ENCODE data around the gene HOXC9. TPM values are rescaled to one million over a fixed set of nuclear protein-coding genes. Genes with fewer than 3 reads are reported as not detected.
A peak's percentile ranks its signal among the peaks of the same experiment; 100 is the strongest.

HOXC9 gene
- total RNA-seq, 1 donor, result 0.86 TPM

- no peak for TF ChIP-seq CTCF (IDR thresholded peaks at IDR 0.05; ENCODE audit: insufficient read depth, low read depth, low read length)
- H3K4me3 ChIP-seq (ENCODE audit: low read depth, low read length), result no peak overlapping the region
- DNase-seq (ENCODE audit: low read depth), result no peak
These were observed 7.7 kb downstream of the HOXC9 start for GRCh38 chr12:54007538-54008259.

DNA sequence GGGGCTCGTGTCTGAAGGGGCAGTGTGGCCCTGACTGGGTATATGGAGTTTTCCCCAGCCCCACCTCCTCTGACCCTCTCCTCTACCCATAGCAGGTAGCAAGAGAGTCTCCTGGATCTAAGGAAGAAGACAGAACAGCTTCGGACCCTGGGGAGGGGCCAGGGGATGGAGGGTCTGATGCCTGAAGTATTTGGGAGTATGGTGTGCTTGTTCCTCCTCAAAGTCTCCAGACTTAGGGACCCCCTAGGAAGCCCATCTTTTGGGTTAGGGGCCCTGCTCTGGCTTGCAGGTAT is 8.2 kb downstream of the HOXC9 start:
- no peak for DNase-seq (ENCODE audit: low read depth)
- no peak for TF ChIP-seq CTCF (IDR thresholded peaks at IDR 0.05; ENCODE audit: insufficient read depth, low read depth, low read length)
- no peak overlapping the region for H3K4me3 ChIP-seq (ENCODE audit: low read depth, low read length)

- DNase-seq (ENCODE audit: low read depth), result peak; percentile 68
- no peak for TF ChIP-seq CTCF (IDR thresholded peaks at IDR 0.05; ENCODE audit: insufficient read depth, low read depth, low read length)
- peak overlapping the region; percentile 63 for H3K4me3 ChIP-seq (ENCODE audit: low read depth, low read length)
These were observed 9.5 kb downstream of the HOXC9 start for GRCh38 chr12:54009171-54010052.

DNA sequence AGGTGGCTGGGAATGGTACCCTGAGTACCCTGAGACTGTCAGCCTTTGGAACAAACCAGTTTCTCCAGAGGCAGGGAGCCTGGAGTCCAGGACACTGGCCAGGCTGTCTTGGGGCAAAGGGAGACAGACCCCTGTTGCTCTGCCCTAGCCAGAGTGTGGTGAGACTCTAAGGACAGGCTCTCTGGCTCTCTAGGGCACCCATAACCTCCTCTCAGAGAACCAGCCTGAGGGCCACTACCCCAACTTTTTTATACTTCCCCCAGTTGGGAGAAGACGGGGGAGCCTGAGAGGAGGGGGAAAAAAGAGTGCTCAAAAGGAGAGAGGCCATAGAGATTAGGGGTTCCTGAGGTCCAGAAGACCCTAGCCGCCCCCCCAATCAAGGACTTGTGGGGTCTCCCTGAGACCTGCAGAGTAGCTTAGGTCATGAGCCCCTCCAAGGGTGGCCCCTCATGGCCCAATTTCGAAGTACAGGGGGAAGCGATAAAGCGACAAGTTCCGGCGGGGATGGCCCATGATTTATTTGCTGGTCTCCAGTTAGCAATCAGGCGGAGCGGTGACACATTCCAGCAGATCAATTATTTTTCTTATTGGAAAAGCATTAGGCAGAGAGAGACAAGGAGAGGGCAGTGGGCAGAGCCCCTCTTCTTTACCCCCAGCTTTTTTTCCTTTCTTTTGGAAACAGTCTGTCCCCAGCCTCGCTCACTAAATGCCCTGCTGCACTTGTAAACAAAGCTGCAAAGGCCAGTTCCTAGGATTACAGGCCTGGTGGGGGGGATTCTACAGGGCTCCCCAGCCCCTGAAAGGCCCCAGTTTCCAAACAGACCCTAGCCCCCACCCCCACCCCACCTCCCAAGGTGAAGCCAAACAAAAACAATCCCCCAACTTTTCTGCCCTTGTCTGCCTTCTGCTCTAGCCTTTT is 10.4 kb downstream of the HOXC9 start:
- DNase-seq (ENCODE audit: low read depth), result no peak
- no peak for TF ChIP-seq CTCF (IDR thresholded peaks at IDR 0.05; ENCODE audit: insufficient read depth, low read depth, low read length)
- H3K4me3 ChIP-seq (ENCODE audit: low read depth, low read length), result peak overlapping the region; percentile 63

- H3K4me3 ChIP-seq (ENCODE audit: low read depth, low read length), result peak overlapping the region; percentile 63
- DNase-seq (ENCODE audit: low read depth), result no peak
- TF ChIP-seq CTCF (IDR thresholded peaks at IDR 0.05; ENCODE audit: insufficient read depth, low read depth, low read length), result no peak
These were observed 11.2 kb downstream of the HOXC9 start for GRCh38 chr12:54010972-54011664.
